Measurements from ENCODE around the gene AP1G1. TPM values are rescaled to one million over a fixed set of nuclear protein-coding genes. Genes with fewer than 3 reads are reported as not detected.
A peak's percentile ranks its signal among the peaks of the same experiment; 100 is the strongest.

Gene AP1G1
- polyA plus RNA-seq, 2 of the 4 experiments (the other 2 are of a cell fraction) = 38.1 to 85.6 TPM

DNA sequence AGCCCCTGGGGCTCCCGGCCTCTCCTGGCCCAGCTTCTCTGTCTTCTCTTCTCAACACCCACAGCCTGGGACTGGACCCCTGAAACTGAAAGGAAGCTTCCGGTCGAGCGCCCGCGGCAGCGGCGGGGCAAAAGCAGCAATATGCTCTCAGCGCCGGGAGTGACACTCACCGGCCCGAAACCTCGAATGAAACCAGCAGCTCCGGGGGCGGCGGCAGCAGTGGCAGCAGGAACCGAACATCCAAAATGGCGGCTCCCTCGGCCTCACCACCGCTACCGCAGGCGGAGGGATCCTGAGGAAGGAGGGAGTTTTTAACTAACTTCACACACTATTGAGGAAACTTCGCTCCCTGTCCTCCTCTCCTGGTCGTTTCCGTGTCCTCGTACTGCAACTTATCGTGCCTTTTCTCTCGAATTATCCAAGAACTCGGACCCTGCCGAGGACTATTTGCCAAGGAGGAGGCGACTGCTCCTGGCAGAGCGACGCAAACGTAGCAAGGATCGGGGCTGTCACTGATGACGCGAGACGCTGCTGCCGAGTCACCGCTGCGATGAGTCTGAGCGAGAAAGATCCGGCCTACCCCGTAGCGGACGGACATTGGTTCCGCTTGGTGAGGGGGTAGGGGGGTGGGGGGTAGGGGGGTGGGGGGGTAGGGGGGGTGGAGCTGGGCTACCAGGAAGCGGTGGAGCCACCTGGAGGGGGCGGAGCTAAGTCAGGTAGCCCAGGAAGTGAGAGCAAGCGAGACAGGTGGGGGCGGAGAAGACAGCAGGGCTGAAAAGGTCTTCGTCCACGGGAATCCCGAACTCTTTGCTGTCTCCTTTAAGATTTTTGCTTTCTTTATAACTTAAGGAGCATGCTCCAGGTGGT, at the start of gene AP1G1 (continued):
- TF ChIP-seq HOXB13 (CRISPR knock-in tag; IDR thresholded peaks at IDR 0.05; ENCODE audit: low read depth) (no peak), ZNF302 (CRISPR knock-in tag; IDR thresholded peaks at IDR 0.05) (no peak), NPAS2 (CRISPR knock-in tag; IDR thresholded peaks at IDR 0.05; ENCODE audit: borderline replicate concordance) (no peak), RFX5 (IDR thresholded peaks at IDR 0.05) (peak; percentile 63; the same call in 1 of the 2 replicates), FOSB (CRISPR knock-in tag; IDR thresholded peaks at IDR 0.05) (no peak), BHLHE40 (IDR thresholded peaks at IDR 0.05; ENCODE audit: low read depth, low read length) (no peak), CHD2 (IDR thresholded peaks at IDR 0.05; ENCODE audit: low read length, partially characterized antibody) (peak; percentile 79), EHF (CRISPR knock-in tag; IDR thresholded peaks at IDR 0.05) (no peak), EHMT2 (IDR thresholded peaks at IDR 0.05; ENCODE audit: low read depth) (no peak), JUN (IDR thresholded peaks at IDR 0.05) (peak; percentile 79 to 94), CHD4 (IDR thresholded peaks at IDR 0.05; ENCODE audit: borderline replicate concordance) (no peak), FOSL2 (IDR thresholded peaks at IDR 0.05) (no peak), FOSL2 (CRISPR knock-in tag; IDR thresholded peaks at IDR 0.05) (peak; percentile 75), PHF8 (IDR thresholded peaks at IDR 0.05; ENCODE audit: borderline replicate concordance, low read depth) (peak; percentile 88), RCOR1 (IDR thresholded peaks at IDR 0.05; ENCODE audit: low read depth, low read length) (no peak), HOXB5 (CRISPR knock-in tag; IDR thresholded peaks at IDR 0.05) (no peak), CBX2 (IDR thresholded peaks at IDR 0.05; ENCODE audit: borderline replicate concordance, low read depth) (no peak), GATA3 (IDR thresholded peaks at IDR 0.05; ENCODE audit: borderline replicate concordance) (peak; percentile 33; the same call in 1 of the 2 replicates), ZC3H11A (IDR thresholded peaks at IDR 0.05) (no peak), HOXA7 (CRISPR knock-in tag; IDR thresholded peaks at IDR 0.05) (0 out of 2 replicates have a peak, but pooled peaks have one; percentile 52)
- TF ChIP-seq, protein P1, sequence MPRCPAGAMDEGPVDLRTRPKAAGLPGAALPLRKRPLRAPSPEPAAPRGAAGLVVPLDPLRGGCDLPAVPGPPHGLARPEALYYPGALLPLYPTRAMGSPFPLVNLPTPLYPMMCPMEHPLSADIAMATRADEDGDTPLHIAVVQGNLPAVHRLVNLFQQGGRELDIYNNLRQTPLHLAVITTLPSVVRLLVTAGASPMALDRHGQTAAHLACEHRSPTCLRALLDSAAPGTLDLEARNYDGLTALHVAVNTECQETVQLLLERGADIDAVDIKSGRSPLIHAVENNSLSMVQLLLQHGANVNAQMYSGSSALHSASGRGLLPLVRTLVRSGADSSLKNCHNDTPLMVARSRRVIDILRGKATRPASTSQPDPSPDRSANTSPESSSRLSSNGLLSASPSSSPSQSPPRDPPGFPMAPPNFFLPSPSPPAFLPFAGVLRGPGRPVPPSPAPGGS (IDR thresholded peaks at IDR 0.05) = peak; percentile 57; the same call in 2 of the 3 replicates
- TF ChIP-seq, protein P2, sequence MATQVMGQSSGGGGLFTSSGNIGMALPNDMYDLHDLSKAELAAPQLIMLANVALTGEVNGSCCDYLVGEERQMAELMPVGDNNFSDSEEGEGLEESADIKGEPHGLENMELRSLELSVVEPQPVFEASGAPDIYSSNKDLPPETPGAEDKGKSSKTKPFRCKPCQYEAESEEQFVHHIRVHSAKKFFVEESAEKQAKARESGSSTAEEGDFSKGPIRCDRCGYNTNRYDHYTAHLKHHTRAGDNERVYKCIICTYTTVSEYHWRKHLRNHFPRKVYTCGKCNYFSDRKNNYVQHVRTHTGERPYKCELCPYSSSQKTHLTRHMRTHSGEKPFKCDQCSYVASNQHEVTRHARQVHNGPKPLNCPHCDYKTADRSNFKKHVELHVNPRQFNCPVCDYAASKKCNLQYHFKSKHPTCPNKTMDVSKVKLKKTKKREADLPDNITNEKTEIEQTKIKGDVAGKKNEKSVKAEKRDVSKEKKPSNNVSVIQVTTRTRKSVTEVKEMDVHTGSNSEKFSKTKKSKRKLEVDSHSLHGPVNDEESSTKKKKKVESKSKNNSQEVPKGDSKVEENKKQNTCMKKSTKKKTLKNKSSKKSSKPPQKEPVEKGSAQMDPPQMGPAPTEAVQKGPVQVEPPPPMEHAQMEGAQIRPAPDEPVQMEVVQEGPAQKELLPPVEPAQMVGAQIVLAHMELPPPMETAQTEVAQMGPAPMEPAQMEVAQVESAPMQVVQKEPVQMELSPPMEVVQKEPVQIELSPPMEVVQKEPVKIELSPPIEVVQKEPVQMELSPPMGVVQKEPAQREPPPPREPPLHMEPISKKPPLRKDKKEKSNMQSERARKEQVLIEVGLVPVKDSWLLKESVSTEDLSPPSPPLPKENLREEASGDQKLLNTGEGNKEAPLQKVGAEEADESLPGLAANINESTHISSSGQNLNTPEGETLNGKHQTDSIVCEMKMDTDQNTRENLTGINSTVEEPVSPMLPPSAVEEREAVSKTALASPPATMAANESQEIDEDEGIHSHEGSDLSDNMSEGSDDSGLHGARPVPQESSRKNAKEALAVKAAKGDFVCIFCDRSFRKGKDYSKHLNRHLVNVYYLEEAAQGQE (IDR thresholded peaks at IDR 0.05) = peak; percentile 39; the same call in 1 of the 2 replicates
- TF ChIP-seq, protein P3, sequence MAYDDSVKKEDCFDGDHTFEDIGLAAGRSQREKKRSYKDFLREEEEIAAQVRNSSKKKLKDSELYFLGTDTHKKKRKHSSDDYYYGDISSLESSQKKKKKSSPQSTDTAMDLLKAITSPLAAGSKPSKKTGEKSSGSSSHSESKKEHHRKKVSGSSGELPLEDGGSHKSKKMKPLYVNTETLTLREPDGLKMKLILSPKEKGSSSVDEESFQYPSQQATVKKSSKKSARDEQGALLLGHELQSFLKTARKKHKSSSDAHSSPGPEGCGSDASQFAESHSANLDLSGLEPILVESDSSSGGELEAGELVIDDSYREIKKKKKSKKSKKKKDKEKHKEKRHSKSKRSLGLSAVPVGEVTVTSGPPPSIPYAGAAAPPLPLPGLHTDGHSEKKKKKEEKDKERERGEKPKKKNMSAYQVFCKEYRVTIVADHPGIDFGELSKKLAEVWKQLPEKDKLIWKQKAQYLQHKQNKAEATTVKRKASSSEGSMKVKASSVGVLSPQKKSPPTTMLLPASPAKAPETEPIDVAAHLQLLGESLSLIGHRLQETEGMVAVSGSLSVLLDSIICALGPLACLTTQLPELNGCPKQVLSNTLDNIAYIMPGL (CRISPR knock-in tag; IDR thresholded peaks at IDR 0.05; ENCODE audit: borderline replicate concordance) = peak; percentile 87; the same call in 1 of the 2 replicates
